Ishikawa (cell line): ENCODE results near the gene DCHS1.

Experiments used
- RAD21 ChIP-seq: IDR thresholded peaks from 2 replicates; pipeline ENCODE4 v1.6.1; 2012; ENCODE audit warnings: low read depth
- TAF1 ChIP-seq: IDR thresholded peaks from 2 replicates; pipeline ENCODE4 v1.6.1; 2012; ENCODE audit warnings: low read depth, mild to moderate bottlenecking

GRCh38 chr11:6703247-6704063 is 47.8 kb upstream of the DCHS1 start:
- TF ChIP-seq TAF1 (no peak), RAD21 (peak; percentile 66)
